ENCODE results near the gene HMG20B.

HMG20B gene

GRCh38 chr19:3618811-3619630 is 46.3 kb downstream of the HMG20B start:
- no peak for DNase-seq (ENCODE audit: low read depth in 1 of 2, low spot score in 1 of 2)

GRCh38 chr19:3619631-3620012 is 46.9 kb downstream of the HMG20B start:
- DNase-seq (ENCODE audit: low read depth in 1 of 2, low spot score in 1 of 2) = no peak

GRCh38 chr19:3620145-3620816 is 47.5 kb downstream of the HMG20B start:
- no peak for DNase-seq (ENCODE audit: low read depth in 1 of 2, low spot score in 1 of 2)

- no peak for DNase-seq (ENCODE audit: low read depth in 1 of 2, low spot score in 1 of 2)
Measured at GRCh38 chr19:3620817-3621547, 48.2 kb downstream of the HMG20B start.

- DNase-seq (ENCODE audit: low read depth in 1 of 2, low spot score in 1 of 2) = no peak
Measured at GRCh38 chr19:3621689-3622088, 48.9 kb downstream of the HMG20B start.

GRCh38 chr19:3622224-3622623 is 49.5 kb downstream of the HMG20B start:
- DNase-seq (ENCODE audit: low read depth in 1 of 2, low spot score in 1 of 2) = no peak

- DNase-seq (ENCODE audit: low read depth in 1 of 2, low spot score in 1 of 2) = no peak
Measured at GRCh38 chr19:3623716-3624115, 51.0 kb downstream of the HMG20B start.

GRCh38 chr19:3625996-3626472 is 53.3 kb downstream of the HMG20B start:
- DNase-seq (ENCODE audit: low read depth in 1 of 2, low spot score in 1 of 2) = no peak

- peak; percentile 97 to 98 for DNase-seq (ENCODE audit: low read depth in 1 of 2, low spot score in 1 of 2)
Measured at GRCh38 chr19:3626473-3627350, 54.0 kb downstream of the HMG20B start, which contains the start of gene CACTIN. Gene CACTIN, minus strand, starts transcription at chr19:3626790. Its CDS starts 28 bp downstream, at chr19:3626762.

GRCh38 chr19:3627351-3627723 is 54.6 kb downstream of the HMG20B start:
- no peak for DNase-seq (ENCODE audit: low read depth in 1 of 2, low spot score in 1 of 2)
